GM12874 (cell line): ENCODE measurements around the gene CHST6.

Experiments
- CTCF ChIP-seq: IDR thresholded peaks from 2 replicates; pipeline ENCODE4 v1.5.1; 2011; ENCODE audit warnings: low read depth, mild to moderate bottlenecking, control low read depth, low read length, moderate library complexity; ENCODE audit not compliant: insufficient read depth

The CHST6 gene

GRCh38 chr16:75495076-75495674 is at the start of gene CHST6:
TSS of gene CHST6 (minus strand) at chr16:75495441. CDS start at chr16:75479828, 15,613 bp downstream.
- no peak for TF ChIP-seq CTCF

- TF ChIP-seq CTCF, result no peak
Observed at GRCh38 chr16:75541236-75541635, 46.0 kb upstream of the CHST6 start.

GRCh38 chr16:75537776-75538175 is 42.5 kb upstream of the CHST6 start:
- no peak for TF ChIP-seq CTCF

GRCh38 chr16:75535901-75536300 is 40.7 kb upstream of the CHST6 start, which contains the start of gene CHST5:
TSS of gene CHST5 (minus strand) at chr16:75536108. CDS start at chr16:75530384, 5,724 bp downstream.
- TF ChIP-seq CTCF, result no peak

GRCh38 chr16:75535211-75535843 is 40.1 kb upstream of the CHST6 start:
- TF ChIP-seq CTCF, result no peak

GRCh38 chr16:75534560-75535205 is 39.4 kb upstream of the CHST6 start:
- no peak for TF ChIP-seq CTCF

GRCh38 chr16:75532791-75533190 is 37.5 kb upstream of the CHST6 start:
- TF ChIP-seq CTCF, result no peak
